GM12878 (cell line): ENCODE measurements around the gene TP53I11. TPM values are rescaled to one million over a fixed set of nuclear protein-coding genes. Genes with fewer than 3 reads are reported as not detected.

ENCODE experiments used
- ATAC-seq: fragments of 200-7000 bp; cut with Tn5 transposase; 3 replicates; pipeline ENCODE4 v1.9.1; 2020; ENCODE audit warnings: mild to moderate bottlenecking, moderate library complexity
- BruUV-seq: library from RNA; stranded (reverse); fragments of 400-500 nt; replicated peaks from 2 replicates; lab custom pipeline; 2021; lab: Mats Ljungman, UMichigan
- CTCF ChIA-PET: fragments of 300-600 bp; sonication (Branson Sonifier 250); formaldehyde crosslinking; extraction: SDS; loops from one replicate; lab custom pipeline; 2021; ENCODE audit warnings: inconsistent platforms; lab: Yijun Ruan, JAX
- POLR2A ChIA-PET: fragments of 350-600 bp; formaldehyde crosslinking; extraction: SDS; loops from one replicate; lab custom pipeline; 2021; ENCODE audit warnings: inconsistent platforms; lab: Charles Lee
- RAD21 ChIA-PET: fragments of 300-600 bp; sonication (Branson Sonifier 250); formaldehyde crosslinking; loops from one replicate; lab custom pipeline; 2023; ENCODE audit warnings: antibody characterized with exemption; ENCODE audit not compliant: unreplicated experiment; lab: Charles Lee
- SMC1A ChIA-PET: fragments of 300-600 bp; sonication (Branson Sonifier 250); formaldehyde crosslinking; loops from one replicate; lab custom pipeline; 2023; ENCODE audit not compliant: unreplicated experiment, uncharacterized antibody; lab: Charles Lee
- DNase-seq: peaks from one replicate; pipeline ENCODE4 v3.0.0-alpha.2; 2011; ENCODE audit warnings: low read depth, low spot score
- FAIRE-seq: peaks from 3 replicates; lab custom pipeline; 2011; peaks lifted over from hg19 to GRCh38; lab: Jason Lieb, UNC
- H2AFZ ChIP-seq: 2 replicates; pipeline ENCODE4 v1.6.0; 2011; ENCODE audit warnings: low read depth, low read length, control low read depth; ENCODE audit not compliant: control insufficient read depth
- H3K27ac ChIP-seq: 2 replicates; pipeline ENCODE4 v1.5.1; 2011; ENCODE audit warnings: control low read depth; ENCODE audit not compliant: control insufficient read depth, insufficient read depth
- H3K27me3 ChIP-seq, 2 experiments: replicated peaks in 1 of 2; 2 replicates each; pipeline versions ENCODE4 v1.6.0 to v1.6.1; 2011; ENCODE audit warnings: low read length in 1 of 2; ENCODE audit not compliant: control insufficient read depth in 2 of 2, insufficient read depth in 2 of 2
- H3K36me3 ChIP-seq, 2 experiments: 2 replicates each; pipeline ENCODE4 v1.5.1; 2011; ENCODE audit warnings: low read length in 1 of 2; ENCODE audit not compliant: control insufficient read depth in 2 of 2, insufficient read depth in 2 of 2
- H3K4me1 ChIP-seq: 2 replicates; pipeline ENCODE4 v1.6.1; 2011; ENCODE audit warnings: mild to moderate bottlenecking, low read length, moderate library complexity, mixed read lengths; ENCODE audit not compliant: control insufficient read depth, insufficient read depth
- H3K4me2 ChIP-seq: 2 replicates; pipeline ENCODE4 v1.6.0; 2011; ENCODE audit warnings: control low read depth; ENCODE audit not compliant: control insufficient read depth, insufficient read depth
- H3K4me3 ChIP-seq: fragments of 200-600 bp; sonication (generic); 2 replicates; pipeline ENCODE4 v1.5.1; 2016
- H3K79me2 ChIP-seq: 2 replicates; pipeline ENCODE4 v1.6.0; 2011; ENCODE audit warnings: low read length; ENCODE audit not compliant: control insufficient read depth, insufficient read depth
- H3K9ac ChIP-seq: 2 replicates; pipeline ENCODE4 v1.8.0; 2011; ENCODE audit warnings: low read length, control low read depth, mixed read lengths; ENCODE audit not compliant: control insufficient read depth, insufficient read depth
- H3K9me3 ChIP-seq: replicated peaks from 3 replicates; pipeline ENCODE4 v1.5.1; 2011; ENCODE audit warnings: mild to moderate bottlenecking, low read length; ENCODE audit not compliant: control insufficient read depth, insufficient read depth
- H4K20me1 ChIP-seq: 2 replicates; pipeline ENCODE4 v1.6.0; 2011; ENCODE audit not compliant: control insufficient read depth, insufficient read depth
- CBFB ChIP-seq: IDR thresholded peaks from 2 replicates; pipeline ENCODE4 v1.6.1; 2016; ENCODE audit warnings: antibody characterized with exemption, low read depth
- EZH2 ChIP-seq: IDR thresholded peaks from 2 replicates; pipeline ENCODE4 v1.6.1; 2012; ENCODE audit warnings: low read depth, mild to moderate bottlenecking, control low read depth, inconsistent platforms, low read length, borderline replicate concordance; ENCODE audit not compliant: control insufficient read depth
- KDM1A ChIP-seq: fragments of 200-600 bp; sonication (generic); IDR thresholded peaks from 2 replicates; pipeline ENCODE4 v1.6.1; 2016; ENCODE audit warnings: borderline replicate concordance
- LARP7 ChIP-seq: fragments of 450-650 bp; IDR thresholded peaks from 2 replicates; pipeline ENCODE4 v1.6.1; 2017; ENCODE audit warnings: mild to moderate bottlenecking
- MXI1 ChIP-seq: fragments of 150-350 bp; IDR thresholded peaks from 2 replicates; pipeline ENCODE4 v1.6.1; 2011; ENCODE audit warnings: low read depth, mild to moderate bottlenecking, inconsistent platforms, low read length, improper control_type of control experiment
- MYB ChIP-seq: fragments of 150-350 bp; IDR thresholded peaks from 2 replicates; pipeline ENCODE4 v1.6.1; 2014; ENCODE audit warnings: mild to moderate bottlenecking, low read depth, low read length, borderline replicate concordance
- NR2F1 ChIP-seq: fragments of 450-650 bp; conservative IDR thresholded peaks from 2 replicates; pipeline ENCODE4 v1.6.1; 2017; ENCODE audit warnings: mild to moderate bottlenecking
- PAX5 ChIP-seq: IDR thresholded peaks from 2 replicates; pipeline ENCODE4 v1.6.1; 2011; ENCODE audit warnings: low read depth, low read length, borderline replicate concordance
- RAD21 ChIP-seq: IDR thresholded peaks from 2 replicates; pipeline ENCODE4 v1.6.1; 2011; ENCODE audit warnings: mild to moderate bottlenecking, low read depth, low read length, moderate library complexity; ENCODE audit not compliant: insufficient read depth
- TCF3 ChIP-seq: IDR thresholded peaks from 2 replicates; pipeline ENCODE4 v1.6.1; 2012; ENCODE audit warnings: low read depth, mild to moderate bottlenecking, low read length, borderline replicate concordance; ENCODE audit not compliant: insufficient read depth
- ZBED1 ChIP-seq: IDR thresholded peaks from 2 replicates; pipeline ENCODE4 v1.6.1; 2016; ENCODE audit warnings: borderline replicate concordance
- WGBS: methylation state at CpG from one replicate; pipeline ENCODE4 v1.1.6; 2016; ENCODE audit warnings: low lambda C conversion rate; ENCODE audit not compliant: insufficient replicate concordance, insufficient coverage; ENCODE audit errors: missing lambda C conversion rate; 5-methylcytosine and 5-hydroxymethylcytosine counted together
- in situ Hi-C: fragments of 300-500 bp; cut with MboI; formaldehyde crosslinking; loops from 9 replicates; pipeline ENCODE4 v1.14.3; 2018; ENCODE audit warnings: mixed read lengths
- intact Hi-C: fragments of 100-400 bp; cut with micrococcal nuclease; formaldehyde crosslinking; loops from one replicate; pipeline ENCODE4 v1.14.2; 2022; ENCODE audit not compliant: unreplicated experiment
- polyA plus RNA-seq, 11 experiments: library from polyadenylated mRNA; depleted of rRNA in 4 of 11; unstranded in 6 of 11; stranded (reverse) in 5 of 11; fragments of >200 nt; fragmentation: Nextera tagmentation in 4 of 11; fragmentation: Illumina TruSeq in 1 of 11; extraction: Ambion mirVana in 4 of 11; extraction: Trizol in 1 of 11; gene quantifications; 1 replicate in 1 of 11; 2 replicates in 10 of 11; pipeline versions ENCODE4 v1.2.1 to v1.2.3, GENCODE V29; 2011 to 2016; ENCODE audit warnings: inconsistent platforms in 2 of 11, missing spikeins in 2 of 11, low read depth in 1 of 11
- total RNA-seq, 4 experiments: library from RNA; depleted of rRNA in 3 of 4; stranded (reverse); fragments of >200 nt in 3 of 4; fragmentation: Illumina TruSeq in 1 of 4; extraction: Trizol in 1 of 4; gene quantifications; 2 replicates each; pipeline versions ENCODE4 v1.2.1 to v1.2.3, GENCODE V29; 2013 to 2021
- TF ChIP-seq, protein P1 (sequence below): IDR thresholded peaks from 2 replicates; pipeline ENCODE4 v1.6.1; 2012; ENCODE audit warnings: improper control_type of control experiment, low read depth, low read length; ENCODE audit not compliant: insufficient replicate concordance

TP53I11 gene
- total and polyA plus RNA-seq, 10 of the 15 experiments (the other 5 are each of a cell fraction or from before 2014, with no cell fraction given), result 0.03 to 0.28 (median 0.17) TPM; not detected in 3

DNA sequence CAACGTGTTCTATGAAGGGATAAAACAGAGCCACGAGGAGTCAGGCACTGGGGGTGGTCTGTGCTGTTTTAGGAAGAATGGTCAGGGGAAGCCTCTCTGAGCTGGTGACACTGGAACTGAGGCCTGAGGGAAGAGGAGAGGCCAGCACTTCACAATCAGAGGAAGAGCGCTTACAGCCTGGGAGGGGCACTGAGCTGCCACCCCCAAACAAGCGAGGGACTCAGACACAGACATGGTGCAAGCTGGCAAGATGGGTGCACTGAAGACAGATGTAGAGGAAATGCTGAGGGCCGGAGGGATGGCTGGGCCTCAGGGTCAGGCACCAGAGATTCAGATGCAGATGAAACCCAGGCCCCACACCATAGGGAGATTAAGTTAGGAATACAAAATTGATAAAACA is 40.0 kb upstream of the TP53I11 start (continued):
- TF ChIP-seq, protein P1, sequence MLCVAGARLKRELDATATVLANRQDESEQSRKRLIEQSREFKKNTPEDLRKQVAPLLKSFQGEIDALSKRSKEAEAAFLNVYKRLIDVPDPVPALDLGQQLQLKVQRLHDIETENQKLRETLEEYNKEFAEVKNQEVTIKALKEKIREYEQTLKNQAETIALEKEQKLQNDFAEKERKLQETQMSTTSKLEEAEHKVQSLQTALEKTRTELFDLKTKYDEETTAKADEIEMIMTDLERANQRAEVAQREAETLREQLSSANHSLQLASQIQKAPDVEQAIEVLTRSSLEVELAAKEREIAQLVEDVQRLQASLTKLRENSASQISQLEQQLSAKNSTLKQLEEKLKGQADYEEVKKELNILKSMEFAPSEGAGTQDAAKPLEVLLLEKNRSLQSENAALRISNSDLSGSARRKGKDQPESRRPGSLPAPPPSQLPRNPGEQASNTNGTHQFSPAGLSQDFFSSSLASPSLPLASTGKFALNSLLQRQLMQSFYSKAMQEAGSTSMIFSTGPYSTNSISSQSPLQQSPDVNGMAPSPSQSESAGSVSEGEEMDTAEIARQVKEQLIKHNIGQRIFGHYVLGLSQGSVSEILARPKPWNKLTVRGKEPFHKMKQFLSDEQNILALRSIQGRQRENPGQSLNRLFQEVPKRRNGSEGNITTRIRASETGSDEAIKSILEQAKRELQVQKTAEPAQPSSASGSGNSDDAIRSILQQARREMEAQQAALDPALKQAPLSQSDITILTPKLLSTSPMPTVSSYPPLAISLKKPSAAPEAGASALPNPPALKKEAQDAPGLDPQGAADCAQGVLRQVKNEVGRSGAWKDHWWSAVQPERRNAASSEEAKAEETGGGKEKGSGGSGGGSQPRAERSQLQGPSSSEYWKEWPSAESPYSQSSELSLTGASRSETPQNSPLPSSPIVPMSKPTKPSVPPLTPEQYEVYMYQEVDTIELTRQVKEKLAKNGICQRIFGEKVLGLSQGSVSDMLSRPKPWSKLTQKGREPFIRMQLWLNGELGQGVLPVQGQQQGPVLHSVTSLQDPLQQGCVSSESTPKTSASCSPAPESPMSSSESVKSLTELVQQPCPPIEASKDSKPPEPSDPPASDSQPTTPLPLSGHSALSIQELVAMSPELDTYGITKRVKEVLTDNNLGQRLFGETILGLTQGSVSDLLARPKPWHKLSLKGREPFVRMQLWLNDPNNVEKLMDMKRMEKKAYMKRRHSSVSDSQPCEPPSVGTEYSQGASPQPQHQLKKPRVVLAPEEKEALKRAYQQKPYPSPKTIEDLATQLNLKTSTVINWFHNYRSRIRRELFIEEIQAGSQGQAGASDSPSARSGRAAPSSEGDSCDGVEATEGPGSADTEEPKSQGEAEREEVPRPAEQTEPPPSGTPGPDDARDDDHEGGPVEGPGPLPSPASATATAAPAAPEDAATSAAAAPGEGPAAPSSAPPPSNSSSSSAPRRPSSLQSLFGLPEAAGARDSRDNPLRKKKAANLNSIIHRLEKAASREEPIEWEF, result no peak

DNA sequence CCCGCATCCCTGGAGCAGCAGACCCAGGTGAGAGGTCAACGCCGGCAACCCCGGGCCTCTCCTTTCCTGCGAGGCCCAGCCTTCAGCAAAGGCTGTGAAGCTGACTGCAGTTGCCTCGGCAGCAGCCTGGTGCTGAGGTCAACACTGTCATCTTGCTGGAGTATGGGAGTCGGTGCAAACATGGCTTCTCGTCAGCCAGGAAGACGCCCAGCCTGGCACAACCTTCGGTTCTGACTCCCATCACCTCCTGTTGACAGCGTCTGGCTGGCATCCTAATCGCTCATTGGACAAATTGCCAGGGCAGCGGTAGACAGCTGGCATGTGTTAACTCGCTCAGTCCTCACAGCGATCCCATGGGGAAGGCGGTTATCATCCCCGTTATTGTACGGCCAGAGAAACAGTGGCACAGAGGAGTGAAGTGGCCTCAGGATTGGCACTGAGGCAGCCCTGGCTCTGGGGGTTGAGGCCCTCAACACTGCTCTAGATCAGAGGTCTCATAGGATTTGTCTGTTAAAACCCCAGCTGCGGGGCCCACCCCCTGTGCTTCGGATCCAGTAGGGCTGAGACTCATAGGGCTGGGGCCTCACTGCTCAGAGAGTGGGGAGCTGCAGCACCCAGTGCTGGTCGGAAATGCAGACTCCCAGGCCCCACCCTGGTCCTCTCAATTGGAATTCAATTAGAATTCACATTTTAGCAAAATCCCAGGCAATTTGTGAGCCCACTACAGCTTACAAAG is 39.3 kb upstream of the TP53I11 start:
- no peaks in the 10 kb centered on the region for H3K4me1 ChIP-seq
- peaks cover 0 to 7% of the 10 kb centered on the region in 2 experiments; a peak in 2 of 4 replicates for H3K27me3 ChIP-seq
- no peak overlapping the region for H3K9ac ChIP-seq
- H3K79me2 ChIP-seq, result no peaks in the 10 kb centered on the region
- TF ChIP-seq KDM1A (no peak), ZBED1 (no peak), MYB (no peak), NR2F1 (no peak), CBFB (no peak), MXI1 (no peak), TCF3 (no peak), EZH2 (no peak), PAX5 (no peak), LARP7 (no peak), RAD21 (no peak)
- TF ChIP-seq, all 136 proteins: peak for 0
- POLR2A ChIA-PET, result no interaction called here
- RAD21 ChIA-PET, result no interaction called here
- Histone ChIP-seq H3K4me2 (no peak overlapping the region), H4K20me1 (no peaks in the 10 kb centered on the region), H3K9me3 (no peaks in the 10 kb centered on the region), H3K4me3 (no peak overlapping the region), H2AFZ (no peak overlapping the region), H3K27ac (no peak overlapping the region), H3K36me3 (no peaks in the 10 kb centered on the region)
- no peak for FAIRE-seq
- in situ Hi-C loops, result no loop called here
- CTCF ChIA-PET, result no interaction called here
- no TSS peak for BruUV-seq
- intact Hi-C loops, result no loop called here
- DNase-seq, result no peak
- SMC1A ChIA-PET, result interaction anchor here (0.5 to 1.0 kb wide), 2 partner anchors 51 to 87 kb away, joined by 3 read pairs; no protein-coding TSS in a partner anchor
- WGBS, result 39% methylated on average over 21 of the region's 21 CpGs
- ATAC-seq, result no peak
